ENCODE data around the gene GNPTG.

GRCh38 chr16:1311738-1312466 is 39.8 kb upstream of the GNPTG start:
- TF ChIP-seq CTCF (IDR thresholded peaks at IDR 0.05), result no peak
- no peak for TF ChIP-seq ZFX (IDR thresholded peaks at IDR 0.05; ENCODE audit: borderline replicate concordance)
